H1 (cell line): ENCODE data around the gene SSX2IP. TPM values are rescaled to one million over a fixed set of nuclear protein-coding genes. Genes with fewer than 3 reads are reported as not detected.
"Not testable (repeated sequence)": the region's sequence is repeated elsewhere in the genome, so short reads cannot be mapped to it uniquely, and the experiment has no call there.

Experiments used
- CTCF ChIA-PET: fragments of 300-600 bp; sonication (Branson Sonifier 250); formaldehyde crosslinking; loops from one replicate; lab custom pipeline; 2021; ENCODE audit not compliant: partially characterized antibody; lab: Charles Lee
- POLR2A ChIA-PET: fragments of 300-600 bp; sonication (Branson Sonifier 250); formaldehyde crosslinking; loops from one replicate; lab custom pipeline; 2021; ENCODE audit warnings: inconsistent platforms; ENCODE audit not compliant: partially characterized antibody; lab: Charles Lee
- DNase-seq, 2 experiments: peaks; one replicate each; pipeline versions ENCODE4 v3.0.0 to v3.0.0-alpha.2; 2010 to 2022; ENCODE audit warnings: low spot score in 2 of 2, low read depth in 1 of 2, mixed read lengths in 1 of 2
- FAIRE-seq: peaks from 2 replicates; lab custom pipeline; 2011; peaks lifted over from hg19 to GRCh38; lab: Jason Lieb, UNC
- H2AFZ ChIP-seq: 2 replicates; pipeline ENCODE4 v1.8.1; 2012; ENCODE audit warnings: low read length, inconsistent platforms
- H2AK5ac ChIP-seq: 2 replicates; pipeline ENCODE4 v1.6.1; 2013; ENCODE audit warnings: low read depth, low read length
- H2BK120ac ChIP-seq: replicated peaks from 2 replicates; pipeline ENCODE3; 2013; ENCODE audit warnings: low read depth, low read length, inconsistent platforms
- H2BK12ac ChIP-seq: 2 replicates; pipeline ENCODE4 v1.6.1; 2013; ENCODE audit warnings: low read depth, low read length
- H2BK15ac ChIP-seq: 2 replicates; pipeline ENCODE4 v1.6.1; 2013; ENCODE audit warnings: low read length
- H2BK20ac ChIP-seq: 2 replicates; pipeline ENCODE4 v1.6.1; 2013; ENCODE audit warnings: low read length
- H2BK5ac ChIP-seq: 2 replicates; pipeline ENCODE4 v1.6.1; 2013; ENCODE audit warnings: low read depth, low read length
- H3K14ac ChIP-seq: 2 replicates; pipeline ENCODE4 v1.6.1; 2013; ENCODE audit warnings: inconsistent platforms; ENCODE audit not compliant: insufficient read length
- H3K18ac ChIP-seq: 2 replicates; pipeline ENCODE4 v1.6.1; 2013; ENCODE audit warnings: low read length; ENCODE audit errors: extremely low read depth
- H3K23ac ChIP-seq: 2 replicates; pipeline ENCODE4 v1.6.1; 2013; ENCODE audit warnings: inconsistent platforms; ENCODE audit not compliant: insufficient read length
- H3K23me2 ChIP-seq: 2 replicates; pipeline ENCODE4 v1.6.1; 2013; ENCODE audit warnings: low read depth, low read length
- H3K27ac ChIP-seq: 2 replicates; pipeline ENCODE4 v1.6.1; 2011; ENCODE audit warnings: low read depth, low read length, inconsistent platforms
- H3K27me3 ChIP-seq, 4 experiments: replicated peaks in 1 of 4; 1 replicate in 1 of 4; 2 replicates in 3 of 4; pipeline versions ENCODE4 v1.6.1 to v1.8.1; 2011 to 2013; ENCODE audit warnings: low read length in 3 of 4, mild to moderate bottlenecking in 3 of 4, inconsistent platforms in 2 of 4, mixed read lengths in 2 of 4, moderate library complexity in 1 of 4; ENCODE audit not compliant: control insufficient read depth in 3 of 4, insufficient read depth in 3 of 4; ENCODE audit errors: extremely low read depth in 1 of 4
- H3K36me3 ChIP-seq, 4 experiments: 2 replicates each; pipeline versions ENCODE4 v1.6.1 to v1.8.1; 2011 to 2013; ENCODE audit warnings: mild to moderate bottlenecking in 4 of 4, low read length in 3 of 4, moderate library complexity in 2 of 4, control low read depth in 1 of 4, inconsistent platforms in 1 of 4; ENCODE audit not compliant: insufficient read depth in 4 of 4, control insufficient read depth in 2 of 4
- H3K4ac ChIP-seq: replicated peaks from 2 replicates; pipeline ENCODE3; 2013; ENCODE audit warnings: low read length, low read depth, mixed read lengths, inconsistent platforms; ENCODE audit not compliant: insufficient read length
- H3K4me1 ChIP-seq, 4 experiments: replicated peaks in 1 of 4; 1 replicate in 1 of 4; 2 replicates in 3 of 4; pipeline versions ENCODE4 v1.6.1 to v1.8.1; 2011 to 2013; ENCODE audit warnings: low read length in 3 of 4, inconsistent platforms in 2 of 4, mixed read lengths in 1 of 4; ENCODE audit not compliant: insufficient read depth in 4 of 4, control insufficient read depth in 3 of 4
- H3K4me2 ChIP-seq, 2 experiments: 2 replicates each; pipeline versions ENCODE4 v1.6.1 to v1.8.1; 2011 to 2013; ENCODE audit warnings: low read depth in 2 of 2, low read length in 2 of 2, control low read depth in 1 of 2, inconsistent platforms in 1 of 2, mild to moderate bottlenecking in 1 of 2; ENCODE audit not compliant: insufficient read depth in 1 of 2
- H3K4me3 ChIP-seq, 4 experiments: fragments of 200-600, 300-600 bp in 1 of 4; sonication (generic), shearing (Covaris generic), sonication (Bioruptor Twin) in 1 of 4; 2 replicates each; pipeline versions ENCODE4 v1.5.1 to v1.8.1; 2011 to 2016; ENCODE audit warnings: low read length in 4 of 4, low read depth in 3 of 4, control low read depth in 2 of 4, inconsistent platforms in 2 of 4, mild to moderate bottlenecking in 2 of 4, mixed read lengths in 1 of 4, moderate library complexity in 1 of 4; ENCODE audit not compliant: insufficient read depth in 2 of 4; ENCODE audit errors: extremely low read depth in 1 of 4
- H3K56ac ChIP-seq: replicated peaks from 2 replicates; pipeline ENCODE3; 2013; ENCODE audit warnings: low read depth, mild to moderate bottlenecking, mixed read lengths, low read length, inconsistent platforms; ENCODE audit not compliant: insufficient read length
- H3K79me1 ChIP-seq: 2 replicates; pipeline ENCODE4 v1.6.1; 2013; ENCODE audit warnings: low read depth, low read length, control low read depth
- H3K79me2 ChIP-seq, 2 experiments: 2 replicates each; pipeline versions ENCODE4 v1.6.1 to v1.8.1; 2012 to 2013; ENCODE audit warnings: low read length in 2 of 2, mild to moderate bottlenecking in 2 of 2, inconsistent platforms in 1 of 2; ENCODE audit not compliant: insufficient read depth in 2 of 2, control insufficient read depth in 1 of 2
- H3K9ac ChIP-seq, 4 experiments: replicated peaks in 1 of 4; 1 replicate in 1 of 4; 2 replicates in 3 of 4; pipeline versions ENCODE4 v1.6.1 to v1.8.1; 2011 to 2013; ENCODE audit warnings: low read depth in 3 of 4, low read length in 3 of 4, control low read depth in 2 of 4, mild to moderate bottlenecking in 2 of 4, moderate library complexity in 2 of 4, inconsistent platforms in 1 of 4; ENCODE audit errors: extremely low read depth in 1 of 4
- H3K9me3 ChIP-seq, 2 experiments: 2 replicates each; pipeline versions ENCODE4 v1.6.1 to v1.8.1; 2012 to 2013; ENCODE audit warnings: mild to moderate bottlenecking in 2 of 2, moderate library complexity in 2 of 2, control low read depth in 1 of 2, inconsistent platforms in 1 of 2, low read depth in 1 of 2, low read length in 1 of 2, mixed read lengths in 1 of 2; ENCODE audit not compliant: insufficient read depth in 2 of 2
- H4K20me1 ChIP-seq, 2 experiments: replicated peaks in 1 of 2; 2 replicates each; pipeline versions ENCODE3 to v1.8.1; 2011 to 2013; ENCODE audit warnings: inconsistent platforms in 2 of 2, low read length in 2 of 2, mild to moderate bottlenecking in 1 of 2; ENCODE audit not compliant: insufficient read depth in 2 of 2, control insufficient read depth in 1 of 2
- H4K5ac ChIP-seq: 2 replicates; pipeline ENCODE4 v1.6.1; 2013; ENCODE audit warnings: low read length, low read depth, mixed read lengths, inconsistent platforms; ENCODE audit not compliant: insufficient read length
- H4K8ac ChIP-seq: 2 replicates; pipeline ENCODE4 v1.8.0; 2013; ENCODE audit warnings: mild to moderate bottlenecking, moderate library complexity, low read length, inconsistent platforms; ENCODE audit not compliant: insufficient read depth; ENCODE audit errors: extremely low read depth
- H4K91ac ChIP-seq: replicated peaks from 2 replicates; pipeline ENCODE3; 2013; ENCODE audit warnings: low read length, mixed read lengths, inconsistent platforms; ENCODE audit not compliant: insufficient read length
- WGBS, 2 experiments: shearing (Covaris generic) in 1 of 2; methylation state at CpG; one replicate each; pipeline versions ENCODE4 v1.1.6 to v1.1.7; 2013 to 2015; ENCODE audit warnings: low lambda C conversion rate in 2 of 2, mixed read lengths in 2 of 2, inconsistent platforms in 1 of 2, low coverage in 1 of 2, missing lambda C conversion rate in 1 of 2; ENCODE audit not compliant: insufficient replicate concordance in 2 of 2, insufficient coverage in 1 of 2, insufficient read length in 1 of 2; ENCODE audit errors: extremely low coverage in 1 of 2, missing lambda C conversion rate in 1 of 2; 5-methylcytosine and 5-hydroxymethylcytosine counted together
- polyA plus RNA-seq, 7 experiments: library from polyadenylated mRNA; depleted of rRNA in 3 of 7; stranded (reverse) in 5 of 7; unstranded in 2 of 7; fragments of >200 nt in 5 of 7; fragments of 200-250 nt in 2 of 7; gene quantifications; 1 replicate in 5 of 7; 2 replicates in 1 of 7; 4 replicates in 1 of 7; pipeline versions ENCODE4 v1.2.1 to v1.2.3, GENCODE V29; 2011 to 2013; ENCODE audit warnings: missing spikeins in 2 of 7, mixed read lengths in 2 of 7
- total RNA-seq: library from RNA; stranded (reverse); fragmentation: NEBNext Ultra II Directional; extraction: Animal tissue kit (Norgen Biotek cat#: 25700); gene quantifications from 2 replicates; pipeline ENCODE4 v1.2.1, GENCODE V29; 2021

SSX2IP gene
- total and polyA plus RNA-seq, 2 of the 8 experiments (the other 6 are each of a cell fraction or from before 2014, with no cell fraction given) = 4.0 to 31.3 TPM

DNA sequence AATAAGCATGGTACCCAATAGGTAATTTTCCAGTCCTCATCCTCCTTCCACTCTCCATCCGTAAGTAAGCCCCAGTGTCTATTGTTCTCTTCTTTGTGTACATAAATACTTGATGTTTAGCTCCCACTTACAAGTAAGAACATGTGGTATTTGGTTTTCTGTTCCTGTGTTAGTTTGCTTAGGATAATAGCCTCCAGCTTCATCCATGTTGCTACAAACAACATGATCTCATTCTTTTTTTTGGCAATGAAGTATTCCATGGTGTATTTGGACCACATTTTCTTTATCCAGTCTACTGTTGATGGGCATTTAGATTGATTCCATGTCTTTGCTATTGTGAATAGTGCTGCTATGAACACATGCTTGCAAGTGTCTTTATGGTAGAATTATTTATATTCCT lies 37.5 kb upstream of the SSX2IP start:
- H3K56ac ChIP-seq, H2BK12ac ChIP-seq, H4K5ac ChIP-seq, H3K4ac ChIP-seq, H4K91ac ChIP-seq, H4K8ac ChIP-seq, DNase-seq, H3K36me3 ChIP-seq, H2AK5ac ChIP-seq, H3K9me3 ChIP-seq, H2BK15ac ChIP-seq, H3K79me1 ChIP-seq, H2BK5ac ChIP-seq, H4K20me1 ChIP-seq, H3K27me3 ChIP-seq, H3K9ac ChIP-seq, H3K4me3 ChIP-seq, H2BK120ac ChIP-seq, H3K27ac ChIP-seq, H3K23me2 ChIP-seq, H3K4me2 ChIP-seq, FAIRE-seq, POLR2A ChIA-PET, H3K23ac ChIP-seq, H2BK20ac ChIP-seq, H3K18ac ChIP-seq, H3K4me1 ChIP-seq, H3K79me2 ChIP-seq, H2AFZ ChIP-seq, H3K14ac ChIP-seq: not testable (repeated sequence)
- CTCF ChIA-PET = interaction anchor here (0.6 to 1.4 kb wide), 7 partner anchors 8 to 1031 kb away, joined by 3 to 5 read pairs (median 3); no protein-coding TSS in a partner anchor
- WGBS, 2 experiments = 84% methylated on average over 1 of the region's 1 CpG; no CpG with 5 or more reads in 1 of the 2 experiments
